CD4-positive, alpha-beta T cell treated with Interleukin-4 for 4 hours (primary cell): Measurements from ENCODE around the gene ADGRL1.

Experiments
- DNase-seq: peaks from one replicate; pipeline ENCODE4 v3.0.0-alpha.2; 2020

Gene ADGRL1

GRCh38 chr19:14135985-14136508, 69.9 kb downstream of the ADGRL1 start:
- DNase-seq = no peak

GRCh38 chr19:14135355-14135754, 70.6 kb downstream of the ADGRL1 start:
- no peak for DNase-seq

GRCh38 chr19:14127929-14128509, 78.0 kb downstream of the ADGRL1 start:
- no peak for DNase-seq

GRCh38 chr19:14127176-14127575, 78.8 kb downstream of the ADGRL1 start:
- DNase-seq = no peak

- DNase-seq = no peak
These were observed 83.0 kb downstream of the ADGRL1 start for GRCh38 chr19:14122924-14123323.

- DNase-seq = no peak
These were observed 85.5 kb downstream of the ADGRL1 start for GRCh38 chr19:14120497-14120780.

GRCh38 chr19:14119644-14120496, 86.1 kb downstream of the ADGRL1 start:
- DNase-seq = no peak

GRCh38 chr19:14119146-14119545, 86.8 kb downstream of the ADGRL1 start:
- no peak for DNase-seq

GRCh38 chr19:14118165-14119051, 87.6 kb downstream of the ADGRL1 start:
- DNase-seq = peak; percentile 23

- peak; percentile 99 for DNase-seq
These were observed 88.3 kb downstream of the ADGRL1 start, which contains the start of gene PRKACA for GRCh38 chr19:14117668-14118164. TSS of gene PRKACA (minus strand) at chr19:14117762. CDS start at chr19:14117547, 215 bp downstream.

GRCh38 chr19:14116918-14117578, 88.9 kb downstream of the ADGRL1 start:
- DNase-seq = no peak

- no peak for DNase-seq
These were observed 89.4 kb downstream of the ADGRL1 start for GRCh38 chr19:14116525-14116917.

- no peak for DNase-seq
These were observed 90.2 kb downstream of the ADGRL1 start for GRCh38 chr19:14115756-14116155.

GRCh38 chr19:14114854-14115253, 91.1 kb downstream of the ADGRL1 start:
- peak; percentile 46 for DNase-seq

- no peak for DNase-seq
These were observed 91.5 kb downstream of the ADGRL1 start for GRCh38 chr19:14114439-14114838.

GRCh38 chr19:14113762-14114414, 92.1 kb downstream of the ADGRL1 start:
- DNase-seq = no peak

- no peak for DNase-seq
These were observed 93.1 kb downstream of the ADGRL1 start for GRCh38 chr19:14112809-14113385.

GRCh38 chr19:14112051-14112808, 93.7 kb downstream of the ADGRL1 start:
- DNase-seq = no peak

- DNase-seq = no peak
These were observed 94.5 kb downstream of the ADGRL1 start for GRCh38 chr19:14111486-14111885.

GRCh38 chr19:14110650-14111049, 95.3 kb downstream of the ADGRL1 start:
- DNase-seq = no peak
